UCSD-AML1 (cell line): ENCODE results near the gene WDR36.

Experiments
- DNase-seq: peaks from one replicate; lab custom pipeline; 2025; ENCODE audit not compliant: unreplicated experiment; lab: John Stamatoyannopoulos, UW

Gene WDR36

GRCh38 chr5:111099058-111099778 lies 7.1 kb downstream of the WDR36 start:
- no peak for DNase-seq

- no peak for DNase-seq
Measured at GRCh38 chr5:111106320-111106948, 14.3 kb downstream of the WDR36 start.

GRCh38 chr5:111107371-111107770 lies 15.2 kb downstream of the WDR36 start:
- DNase-seq = no peak

- DNase-seq = no peak
Measured at GRCh38 chr5:111111956-111112355, 19.8 kb downstream of the WDR36 start.

- no peak for DNase-seq
Measured at GRCh38 chr5:111113678-111114077, 21.5 kb downstream of the WDR36 start.

- no peak for DNase-seq
Measured at GRCh38 chr5:111115229-111115628, 23.1 kb downstream of the WDR36 start.

GRCh38 chr5:111116550-111116949 lies 24.4 kb downstream of the WDR36 start:
- no peak for DNase-seq

- no peak for DNase-seq
Measured at GRCh38 chr5:111117136-111117535, 25.0 kb downstream of the WDR36 start.

GRCh38 chr5:111119221-111119620 lies 27.1 kb downstream of the WDR36 start:
- DNase-seq = no peak

GRCh38 chr5:111119856-111120255 lies 27.7 kb downstream of the WDR36 start:
- no peak for DNase-seq

- DNase-seq = no peak
Measured at GRCh38 chr5:111120911-111121310, 28.8 kb downstream of the WDR36 start.

- DNase-seq = no peak
Measured at GRCh38 chr5:111121926-111122325, 29.8 kb downstream of the WDR36 start.

- no peak for DNase-seq
Measured at GRCh38 chr5:111122398-111122797, 30.2 kb downstream of the WDR36 start.

- no peak for DNase-seq
Measured at GRCh38 chr5:111124793-111125192, 32.6 kb downstream of the WDR36 start.

GRCh38 chr5:111126896-111127295 lies 34.7 kb downstream of the WDR36 start:
- DNase-seq = no peak

- no peak for DNase-seq
Measured at GRCh38 chr5:111127453-111128195, 35.5 kb downstream of the WDR36 start.

- DNase-seq = no peak
Measured at GRCh38 chr5:111129938-111130337, 37.8 kb downstream of the WDR36 start.

GRCh38 chr5:111131356-111131755 lies 39.2 kb downstream of the WDR36 start:
- DNase-seq = no peak

GRCh38 chr5:111132076-111132475 lies 39.9 kb downstream of the WDR36 start:
- DNase-seq = no peak

GRCh38 chr5:111132731-111133435 lies 40.7 kb downstream of the WDR36 start:
- DNase-seq = no peak

GRCh38 chr5:111133436-111133751 lies 41.2 kb downstream of the WDR36 start:
- DNase-seq = no peak

- DNase-seq = no peak
Measured at GRCh38 chr5:111134087-111134486, 41.9 kb downstream of the WDR36 start.
